SU-DHL-6 (cell line): ENCODE data around the gene LSS.

Experiments used
- H2AFZ ChIP-seq: fragments of 200-600 bp; sonication (generic); 2 replicates; pipeline ENCODE4 v1.6.1; 2014; ENCODE audit warnings: low read depth, mild to moderate bottlenecking, moderate library complexity, mixed read lengths, antibody characterized with exemption, low read length; ENCODE audit not compliant: severe bottlenecking
- H3F3A ChIP-seq: fragments of 200-600 bp; shearing (Covaris generic); 2 replicates; pipeline ENCODE4 v1.6.0; 2016; ENCODE audit warnings: antibody characterized with exemption, mild to moderate bottlenecking; ENCODE audit not compliant: insufficient read depth
- H3K27ac ChIP-seq: fragments of 200-600 bp; sonication (generic); 2 replicates; pipeline ENCODE4 v1.5.1; 2016; ENCODE audit warnings: low read depth, mild to moderate bottlenecking, low read length, moderate library complexity, mixed read lengths
- H3K27me3 ChIP-seq: fragments of 200-600 bp; sonication (generic), shearing (Covaris generic); 2 replicates; pipeline ENCODE4 v1.6.0; 2014; ENCODE audit warnings: mild to moderate bottlenecking, low read length
- H3K36me3 ChIP-seq: fragments of 200-600 bp; sonication (generic); 2 replicates; pipeline ENCODE4 v1.6.1; 2014; ENCODE audit warnings: mild to moderate bottlenecking, low read length, mixed read lengths
- H3K4me2 ChIP-seq: fragments of 300-600, 200-600 bp; shearing (Covaris generic), sonication (generic); 2 replicates; pipeline ENCODE4 v1.6.0; 2014; ENCODE audit warnings: low read length, low read depth, mild to moderate bottlenecking; ENCODE audit not compliant: poor library complexity, severe bottlenecking
- H3K4me3 ChIP-seq: fragments of 200-600 bp; sonication (generic); 2 replicates; pipeline ENCODE4 v1.5.1; 2014; ENCODE audit warnings: antibody characterized with exemption, low read length, mild to moderate bottlenecking, mixed read lengths; ENCODE audit not compliant: insufficient read depth, poor library complexity, severe bottlenecking
- H3K79me2 ChIP-seq: fragments of 200-600 bp; sonication (generic); 2 replicates; pipeline ENCODE4 v1.6.1; 2014; ENCODE audit warnings: mild to moderate bottlenecking, low read length, moderate library complexity; ENCODE audit not compliant: insufficient read depth
- H3K9ac ChIP-seq: fragments of 200-600 bp; sonication (generic); 2 replicates; pipeline ENCODE4 v1.7.0; 2014; ENCODE audit warnings: mild to moderate bottlenecking, low read length
- H3K9me2 ChIP-seq: fragments of 200-600 bp; sonication (generic); replicated peaks from 2 replicates; pipeline ENCODE4 v1.6.1; 2014; ENCODE audit warnings: low read length; ENCODE audit not compliant: insufficient read depth
- H3K9me3 ChIP-seq: fragments of 200-600 bp; sonication (generic); 2 replicates; pipeline ENCODE4 v1.6.1; 2014; ENCODE audit warnings: low read length, mixed read lengths; ENCODE audit not compliant: insufficient read depth
- H4K20me1 ChIP-seq: fragments of 200-600 bp; sonication (generic); 2 replicates; pipeline ENCODE4 v1.6.1; 2014; ENCODE audit warnings: low read depth, mild to moderate bottlenecking, antibody characterized with exemption, low read length, moderate library complexity, mixed read lengths
- CTCF ChIP-seq: fragments of 200-600 bp; sonication (generic); IDR thresholded peaks from one replicate; pipeline ENCODE4 v1.5.1; 2017; ENCODE audit warnings: antibody characterized with exemption, mild to moderate bottlenecking, low read length, moderate library complexity; ENCODE audit not compliant: insufficient read depth, poor library complexity, severe bottlenecking
- EZH2phosphoT487 ChIP-seq: fragments of 200-600 bp; sonication (generic), shearing (Covaris generic); conservative IDR thresholded peaks from 2 replicates; pipeline ENCODE4 v1.6.1; 2018; ENCODE audit warnings: mild to moderate bottlenecking, antibody characterized with exemption, low read length, moderate library complexity, mixed read lengths

The LSS gene

GRCh38 chr21:46159390-46159789, 69.2 kb downstream of the LSS start:
- Histone ChIP-seq H3F3A (no peaks in the 10 kb centered on the region), H3K36me3 (no peaks in the 10 kb centered on the region), H3K4me3 (no peak overlapping the region), H3K27ac (no peak overlapping the region), H3K4me2 (no peak overlapping the region), H2AFZ (no peak overlapping the region), H3K9me3 (no peaks in the 10 kb centered on the region), H3K9ac (no peak overlapping the region), H4K20me1 (no peaks in the 10 kb centered on the region), H3K27me3 (no peaks in the 10 kb centered on the region), H3K79me2 (no peaks in the 10 kb centered on the region), H3K9me2 (no peaks in the 10 kb centered on the region)
- TF ChIP-seq CTCF (no peak), EZH2phosphoT487 (no peak)

- no peak overlapping the region for H3K27ac ChIP-seq
- no peaks in the 10 kb centered on the region for H3K27me3 ChIP-seq
- no peaks in the 10 kb centered on the region for H4K20me1 ChIP-seq
- TF ChIP-seq EZH2phosphoT487 (no peak), CTCF (no peak)
- H3K4me3 ChIP-seq: no peak overlapping the region
- no peaks in the 10 kb centered on the region for H3K9me3 ChIP-seq
- no peaks in the 10 kb centered on the region for H3K9me2 ChIP-seq
- H3K36me3 ChIP-seq: no peaks in the 10 kb centered on the region
- no peaks in the 10 kb centered on the region for H3F3A ChIP-seq
- no peak overlapping the region for H3K4me2 ChIP-seq
- no peaks in the 10 kb centered on the region for H3K79me2 ChIP-seq
- no peak overlapping the region for H3K9ac ChIP-seq
- no peak overlapping the region for H2AFZ ChIP-seq
These were observed 69.8 kb downstream of the LSS start for GRCh38 chr21:46158666-46159300.

- no peak overlapping the region for H3K4me2 ChIP-seq
- no peak overlapping the region for H3K27ac ChIP-seq
- H3K9ac ChIP-seq: no peak overlapping the region
- H3K27me3 ChIP-seq: no peaks in the 10 kb centered on the region
- H3F3A ChIP-seq: no peaks in the 10 kb centered on the region
- no peak overlapping the region for H2AFZ ChIP-seq
- no peaks in the 10 kb centered on the region for H4K20me1 ChIP-seq
- TF ChIP-seq EZH2phosphoT487 (no peak), CTCF (no peak)
- H3K9me3 ChIP-seq: no peaks in the 10 kb centered on the region
- no peaks in the 10 kb centered on the region for H3K36me3 ChIP-seq
- H3K4me3 ChIP-seq: no peak overlapping the region
- no peaks in the 10 kb centered on the region for H3K9me2 ChIP-seq
- no peaks in the 10 kb centered on the region for H3K79me2 ChIP-seq
These were observed 70.6 kb downstream of the LSS start for GRCh38 chr21:46157987-46158451.
